Measurements from ENCODE around the gene GNAT1.

GNAT1 gene

GRCh38 chr3:50201573-50202315 is 10.3 kb downstream of the GNAT1 start:
- TF ChIP-seq CTCF (IDR thresholded peaks at IDR 0.05; ENCODE audit: low read depth, low read length, missing control alignments), result no peak
- DNase-seq (ENCODE audit: extremely low read depth, low read depth), result no peak
- no peak overlapping the region for H3K4me3 ChIP-seq (replicated peaks; ENCODE audit: low read depth, low read length)

- no peak overlapping the region for H3K4me3 ChIP-seq (replicated peaks; ENCODE audit: low read depth, low read length)
- no peak for DNase-seq (ENCODE audit: extremely low read depth, low read depth)
- no peak for TF ChIP-seq CTCF (IDR thresholded peaks at IDR 0.05; ENCODE audit: low read depth, low read length, missing control alignments)
Observed at GRCh38 chr3:50202353-50203112, 11.1 kb downstream of the GNAT1 start.

GRCh38 chr3:50203113-50203808 is 11.9 kb downstream of the GNAT1 start:
- H3K4me3 ChIP-seq (replicated peaks; ENCODE audit: low read depth, low read length), result no peak overlapping the region
- no peak for TF ChIP-seq CTCF (IDR thresholded peaks at IDR 0.05; ENCODE audit: low read depth, low read length, missing control alignments)
- DNase-seq (ENCODE audit: extremely low read depth, low read depth), result no peak

GRCh38 chr3:50203809-50204803 is 12.7 kb downstream of the GNAT1 start:
- TF ChIP-seq CTCF (IDR thresholded peaks at IDR 0.05; ENCODE audit: low read depth, low read length, missing control alignments), result no peak
- H3K4me3 ChIP-seq (replicated peaks; ENCODE audit: low read depth, low read length), result no peak overlapping the region
- DNase-seq (ENCODE audit: extremely low read depth, low read depth), result no peak

- TF ChIP-seq CTCF (IDR thresholded peaks at IDR 0.05; ENCODE audit: low read depth, low read length, missing control alignments), result no peak
- H3K4me3 ChIP-seq (replicated peaks; ENCODE audit: low read depth, low read length), result peak within 1 kb of the TSS; percentile 21
- DNase-seq (ENCODE audit: extremely low read depth, low read depth), result no peak
Observed at GRCh38 chr3:50204804-50205412, 13.5 kb downstream of the GNAT1 start, which contains the start of gene SLC38A3. SLC38A3 (plus strand) TSS chr3:50205271; CDS start chr3:50214200, 8,929 bp downstream.
